HCT116 (cell line): ENCODE data around the gene SKAP1. TPM values are rescaled to one million over a fixed set of nuclear protein-coding genes. Genes with fewer than 3 reads are reported as not detected.
A peak's percentile ranks its signal among the peaks of the same experiment; 100 is the strongest.

Experiments
- ATAC-seq: fragments of 200-7000 bp; cut with Tn5 transposase; 2 replicates; pipeline ENCODE4 v1.9.1; 2020; ENCODE audit warnings: mild to moderate bottlenecking, moderate library complexity
- BruUV-seq: library from RNA; stranded (reverse); fragments of 400-500 nt; replicated peaks from 2 replicates; lab custom pipeline; 2021; lab: Mats Ljungman, UMichigan
- CTCF ChIA-PET: fragments of 300-600 bp; sonication (Branson Sonifier 250); formaldehyde crosslinking; loops from one replicate; lab custom pipeline; 2021; ENCODE audit warnings: antibody characterized with exemption; lab: Charles Lee
- POLR2A ChIA-PET: fragments of 300-600, 350-600 bp; sonication (Branson Sonifier 250); formaldehyde crosslinking; loops from one replicate; lab custom pipeline; 2021; ENCODE audit warnings: antibody characterized with exemption; lab: Charles Lee
- RAD21 ChIA-PET, 2 experiments: fragments of 300-600 bp; sonication (Branson Sonifier 250); formaldehyde crosslinking; loops; one replicate each; lab custom pipeline; 2023; ENCODE audit warnings: low total read pairs in 2 of 2; ENCODE audit not compliant: uncharacterized antibody in 2 of 2, unreplicated experiment in 2 of 2, low non-redundant PET in 1 of 2; lab: Charles Lee
- DNase-seq: peaks from one replicate; pipeline ENCODE4 v3.0.0-alpha.2; 2010; ENCODE audit warnings: low read depth, low spot score
- H2AFZ ChIP-seq: fragments of 200-600 bp; shearing (Covaris generic), sonication (generic); 2 replicates; pipeline ENCODE4 v1.6.1; 2017; ENCODE audit warnings: low read depth, mixed run types, mixed read lengths, antibody characterized with exemption, low read length; ENCODE audit not compliant: poor library complexity, severe bottlenecking
- H3K27ac ChIP-seq: 2 replicates; pipeline ENCODE4 v1.5.1; 2012; ENCODE audit warnings: low read depth, low read length
- H3K27me3 ChIP-seq: fragments of 200-600 bp; sonication (generic); 2 replicates; pipeline ENCODE4 v1.6.1; 2016; ENCODE audit warnings: mixed run types, low read length, mixed read lengths; ENCODE audit not compliant: insufficient read depth
- H3K36me3 ChIP-seq, 2 experiments: fragments of 200-500 bp in 1 of 2; fragments of 200-600 bp in 1 of 2; sonication (Bioruptor generic) in 1 of 2; sonication (generic) in 1 of 2; 2 replicates each; pipeline versions ENCODE4 v1.5.1 to v1.6.1; 2014 to 2016; ENCODE audit warnings: low read length in 2 of 2, inconsistent platforms in 1 of 2, mixed read lengths in 1 of 2, mixed run types in 1 of 2; ENCODE audit not compliant: insufficient read depth in 2 of 2, control insufficient read depth in 1 of 2
- H3K4me1 ChIP-seq, 2 experiments: fragments of 200-600 bp in 1 of 2; sonication (generic) in 1 of 2; 2 replicates each; pipeline versions ENCODE4 v1.5.1 to v1.6.1; 2012 to 2017; ENCODE audit warnings: low read length in 2 of 2, inconsistent platforms in 1 of 2, mild to moderate bottlenecking in 1 of 2, mixed read lengths in 1 of 2, mixed run types in 1 of 2, moderate library complexity in 1 of 2; ENCODE audit not compliant: insufficient read depth in 2 of 2, control insufficient read depth in 1 of 2
- H3K4me2 ChIP-seq: fragments of 200-600 bp; sonication (generic); 2 replicates; pipeline ENCODE4 v1.6.1; 2017; ENCODE audit warnings: mixed run types, low read length, mixed read lengths
- H3K4me3 ChIP-seq, 2 experiments: fragments of 200-600 bp in 1 of 2; sonication (generic) in 1 of 2; replicated peaks in 1 of 2; 2 replicates each; pipeline ENCODE4 v1.5.1; 2011 to 2016; ENCODE audit warnings: low read length in 2 of 2, control low read depth in 1 of 2, low read depth in 1 of 2, mild to moderate bottlenecking in 1 of 2, mixed read lengths in 1 of 2, mixed run types in 1 of 2
- H3K79me2 ChIP-seq: fragments of 200-600 bp; sonication (generic); 2 replicates; pipeline ENCODE4 v1.6.1; 2017; ENCODE audit warnings: mild to moderate bottlenecking, mixed run types, low read length, moderate library complexity, mixed read lengths; ENCODE audit not compliant: insufficient read depth
- H3K9ac ChIP-seq: fragments of 200-600 bp; sonication (generic); 2 replicates; pipeline ENCODE4 v1.6.1; 2016; ENCODE audit warnings: low read length, mixed read lengths
- H3K9me2 ChIP-seq: fragments of 200-600 bp; sonication (generic), shearing (Covaris generic); 2 replicates; pipeline ENCODE4 v1.6.1; 2017; ENCODE audit warnings: mixed run types, mild to moderate bottlenecking, moderate library complexity; ENCODE audit not compliant: insufficient read depth
- H3K9me3 ChIP-seq, 2 experiments: fragments of 200-500 bp in 1 of 2; fragments of 200-600 bp in 1 of 2; sonication (Bioruptor generic) in 1 of 2; sonication (generic) in 1 of 2; 2 replicates each; pipeline ENCODE4 v1.6.1; 2014 to 2017; ENCODE audit warnings: low read length in 2 of 2, mixed read lengths in 2 of 2, inconsistent platforms in 1 of 2, low read depth in 1 of 2, mild to moderate bottlenecking in 1 of 2, mixed run types in 1 of 2, moderate library complexity in 1 of 2; ENCODE audit not compliant: control insufficient read depth in 1 of 2, insufficient read depth in 1 of 2
- H4K20me1 ChIP-seq: fragments of 200-600 bp; sonication (generic), shearing (Covaris generic); 2 replicates; pipeline ENCODE4 v1.6.1; 2017; ENCODE audit warnings: mixed run types, mild to moderate bottlenecking, moderate library complexity; ENCODE audit not compliant: insufficient read depth
- ATF3 ChIP-seq: IDR thresholded peaks from 2 replicates; pipeline ENCODE4 v1.6.1; 2012
- CEBPB ChIP-seq: IDR thresholded peaks from 2 replicates; pipeline ENCODE4 v1.6.1; 2012; ENCODE audit warnings: low read depth
- EGR1 ChIP-seq: IDR thresholded peaks from 2 replicates; pipeline ENCODE4 v1.6.1; 2012; ENCODE audit warnings: low read depth
- ELF1 ChIP-seq: IDR thresholded peaks from 2 replicates; pipeline ENCODE4 v1.6.1; 2012; ENCODE audit warnings: low read depth, borderline replicate concordance
- EZH2 ChIP-seq: fragments of 200-600 bp; sonication (generic); IDR thresholded peaks from 2 replicates; pipeline ENCODE4 v1.6.1; 2017; ENCODE audit warnings: antibody characterized with exemption, mixed run types
- FOSL1 ChIP-seq: IDR thresholded peaks from 2 replicates; pipeline ENCODE4 v1.6.1; 2012; ENCODE audit warnings: low read depth
- JUND ChIP-seq: IDR thresholded peaks from 2 replicates; pipeline ENCODE4 v1.6.1; 2012
- REST ChIP-seq: IDR thresholded peaks from 2 replicates; pipeline ENCODE4 v1.6.1; 2012; ENCODE audit warnings: low read depth
- SP1 ChIP-seq: IDR thresholded peaks from 2 replicates; pipeline ENCODE4 v1.6.1; 2012; ENCODE audit warnings: low read depth
- SRF ChIP-seq: IDR thresholded peaks from 2 replicates; pipeline ENCODE4 v1.6.1; 2012; ENCODE audit warnings: low read depth
- TCF7L2 ChIP-seq: IDR thresholded peaks from 2 replicates; pipeline ENCODE4 v1.7.0; 2011; ENCODE audit warnings: borderline replicate concordance, inconsistent platforms; ENCODE audit not compliant: insufficient read depth, insufficient read length; ENCODE audit errors: extremely low read depth
- YY1 ChIP-seq: IDR thresholded peaks from 2 replicates; pipeline ENCODE4 v1.6.1; 2011; ENCODE audit warnings: low read length, low read depth, moderate library complexity, mild to moderate bottlenecking; ENCODE audit not compliant: insufficient replicate concordance; ENCODE audit errors: extremely low read depth
- intact Hi-C: fragments of 100-400 bp; cut with micrococcal nuclease; formaldehyde crosslinking; loops from 2 replicates; pipeline ENCODE4 v1.10.0; 2022
- total RNA-seq: library from RNA; stranded (reverse); gene quantifications from one replicate; pipeline ENCODE4 v1.2.1, GENCODE V29; 2021; ENCODE audit not compliant: unreplicated experiment

SKAP1 gene
- total RNA-seq, 1 experiment from 2014 or later: 12.4 TPM

- intact Hi-C loops: no loop called here
- no peak for ATAC-seq
- Histone ChIP-seq H3K27me3 (no peaks in the 10 kb centered on the region), H3K9me3 (peaks cover 0 to 4% of the 10 kb centered on the region in 2 experiments; a peak in 1 of 4 replicates), H3K4me1 (peaks cover 9 to 25% of the 10 kb centered on the region in 2 experiments), H3K4me2 (no peak overlapping the region), H3K36me3 (peaks cover 0 to 4% of the 10 kb centered on the region in 2 experiments; a peak in 1 of 4 replicates), H3K79me2 (peaks cover 35% of the 10 kb centered on the region), H3K27ac (no peak overlapping the region), H3K9ac (no peak overlapping the region), H4K20me1 (no peaks in the 10 kb centered on the region), H2AFZ (no peak overlapping the region), H3K4me3 (no peak overlapping the region), H3K9me2 (no peaks in the 10 kb centered on the region)
- ChIA-PET RAD21 (no interaction called here), POLR2A (no interaction called here), CTCF (interaction anchor here (4.2 kb wide), 1 partner anchor 77 kb away, joined by 23 read pairs; no protein-coding TSS in a partner anchor)
- TF ChIP-seq TCF7L2: no peak
- peak; percentile 45; the same call in 1 of the 2 replicates for TF ChIP-seq SP1
- TF ChIP-seq EGR1: no peak
- DNase-seq: no peak
- no TSS peak for BruUV-seq
Observed at GRCh38 chr17:48102798-48103715, 327.0 kb downstream of the SKAP1 start.

- H3K27ac ChIP-seq: peak overlapping the region; percentile 95
- TF ChIP-seq EZH2 (no peak), CEBPB (no peak), FOSL1 (no peak), ATF3 (no peak), ELF1 (no peak), TCF7L2 (no peak), REST (no peak), EGR1 (no peak), SRF (no peak), JUND (no peak), YY1 (no peak), SP1 (no peak)
Observed at GRCh38 chr17:48102043-48102750, 327.8 kb downstream of the SKAP1 start.

More at GRCh38 chr17:48102043-48102750, 327.8 kb downstream of the SKAP1 start:
- DNase-seq: no peak
- Histone ChIP-seq H3K9me2 (no peaks in the 10 kb centered on the region), H3K4me1 (peaks cover 9 to 27% of the 10 kb centered on the region in 2 experiments), H4K20me1 (peaks cover 6% of the 10 kb centered on the region; the same call in 1 of the 2 replicates), H3K36me3 (peaks cover 0 to 4% of the 10 kb centered on the region in 2 experiments; a peak in 1 of 4 replicates), H2AFZ (no peak overlapping the region), H3K4me2 (peak overlapping the region; percentile 79), H3K9ac (no peak overlapping the region), H3K27me3 (no peaks in the 10 kb centered on the region), H3K4me3 (peak overlapping the region; percentile 93 to 94), H3K79me2 (peaks cover 40% of the 10 kb centered on the region), H3K9me3 (peaks cover 0 to 4% of the 10 kb centered on the region in 2 experiments; a peak in 1 of 4 replicates)
- intact Hi-C loops: no loop called here
- CTCF ChIA-PET: interaction anchor here (0.7 to 4.2 kb wide), 4 partner anchors 22 to 1050 kb away, joined by 3 to 23 read pairs (median 11); no protein-coding TSS in a partner anchor
- no TSS peak for BruUV-seq
- no peak for ATAC-seq
- POLR2A ChIA-PET: interaction anchor here (2.9 kb wide), 1 partner anchor 53 kb away, joined by 14 read pairs; the partner anchor contains the start of gene NFE2L1
- RAD21 ChIA-PET: no interaction called here
